Occipital lobe (tissue), 2 donors: ENCODE measurements around the gene CAPN11. TPM values are rescaled to one million over a fixed set of nuclear protein-coding genes. Genes with fewer than 3 reads are reported as not detected.

Experiments used
- DNase-seq: peaks from one replicate; lab custom pipeline; 2025; lab: John Stamatoyannopoulos, UW
- total RNA-seq: library from RNA; depleted of rRNA; stranded (reverse); fragments of >200 nt; gene quantifications from one replicate; pipeline ENCODE4 v1.2.3, GENCODE V29; 2014

Gene CAPN11
- total RNA-seq, result not detected

- no peak for DNase-seq
These were observed at the start of gene CAPN11 for GRCh38 chr6:44158770-44159228. Gene CAPN11 (plus strand): TSS chr6:44158820. CDS start chr6:44158849, 29 bp downstream.

- no peak for DNase-seq
These were observed 49.4 kb upstream of the CAPN11 start for GRCh38 chr6:44109212-44109611.

- DNase-seq, result no peak
These were observed 48.5 kb upstream of the CAPN11 start for GRCh38 chr6:44110005-44110676.

GRCh38 chr6:44110966-44111365 is 47.7 kb upstream of the CAPN11 start:
- DNase-seq, result no peak

GRCh38 chr6:44111434-44112417 is 46.9 kb upstream of the CAPN11 start:
- DNase-seq, result no peak

GRCh38 chr6:44113414-44113813 is 45.2 kb upstream of the CAPN11 start:
- DNase-seq, result no peak

- DNase-seq, result no peak
These were observed 42.8 kb upstream of the CAPN11 start for GRCh38 chr6:44115866-44116265.

- no peak for DNase-seq
These were observed 41.8 kb upstream of the CAPN11 start for GRCh38 chr6:44116641-44117382.

- DNase-seq, result no peak
These were observed 41.1 kb upstream of the CAPN11 start for GRCh38 chr6:44117397-44118128.

- DNase-seq, result no peak
These were observed 38.8 kb upstream of the CAPN11 start for GRCh38 chr6:44119704-44120262.

- DNase-seq, result no peak
These were observed 37.8 kb upstream of the CAPN11 start for GRCh38 chr6:44120692-44121443.

- DNase-seq, result no peak
These were observed 35.8 kb upstream of the CAPN11 start for GRCh38 chr6:44122801-44123200.

- no peak for DNase-seq
These were observed 35.1 kb upstream of the CAPN11 start for GRCh38 chr6:44123544-44123943.

- DNase-seq, result no peak
These were observed 32.1 kb upstream of the CAPN11 start for GRCh38 chr6:44126320-44127149.

GRCh38 chr6:44127186-44128019 is 31.2 kb upstream of the CAPN11 start, which contains the start of the genes MRPL14 and TMEM63B:
Gene MRPL14 (minus strand): TSS chr6:44127452. CDS start chr6:44116611, 10,841 bp downstream.
Gene TMEM63B (plus strand): TSS chr6:44127554. CDS start chr6:44134585, 7,031 bp downstream.
- DNase-seq, result peak; percentile 78

GRCh38 chr6:44128020-44128917 is 30.4 kb upstream of the CAPN11 start:
- peak; percentile 8 for DNase-seq

GRCh38 chr6:44129841-44130322 is 28.7 kb upstream of the CAPN11 start:
- DNase-seq, result no peak
